HAP-1 (cell line): Measurements from ENCODE around the gene MAP1S.

Source experiments
- DNase-seq, 2 experiments: peaks; one replicate each; pipeline ENCODE4 v3.0.0-alpha.2; 2016 to 2020; ENCODE audit warnings: low spot score in 2 of 2
- H3K27me3 ChIP-seq: fragments of 250-450 bp; sonication (Bioruptor Pico); 2 replicates; pipeline ENCODE4 v1.5.1; 2020; ENCODE audit warnings: low read depth, mild to moderate bottlenecking, moderate library complexity
- H3K36me3 ChIP-seq: fragments of 250-450 bp; sonication (Bioruptor Pico); replicated peaks from 2 replicates; pipeline ENCODE4 v1.5.1; 2020; ENCODE audit warnings: mild to moderate bottlenecking
- H3K4me1 ChIP-seq: fragments of 250-450 bp; sonication (Bioruptor Pico); 2 replicates; pipeline ENCODE4 v1.5.1; 2020; ENCODE audit warnings: mild to moderate bottlenecking
- H3K4me3 ChIP-seq: fragments of 250-450 bp; sonication (Bioruptor Pico); 2 replicates; pipeline ENCODE4 v1.5.1; 2020; ENCODE audit warnings: mild to moderate bottlenecking, moderate library complexity
- H3K9me3 ChIP-seq: fragments of 250-450 bp; sonication (Bioruptor Pico); 2 replicates; pipeline ENCODE4 v1.5.1; 2020; ENCODE audit warnings: mild to moderate bottlenecking, moderate library complexity
- in situ Hi-C: fragments of 300-500 bp; cut with MboI; formaldehyde crosslinking; loops from 3 replicates; pipeline ENCODE4 v1.14.3; 2020; ENCODE audit warnings: low sequenced_read_pairs, inconsistent platforms, mixed read lengths

The MAP1S gene

GRCh38 chr19:17686023-17686521, 33.2 kb upstream of the MAP1S start:
- H3K9me3 ChIP-seq = no peaks in the 10 kb centered on the region
- H3K27me3 ChIP-seq = peaks cover 26% of the 10 kb centered on the region
- no peaks in the 10 kb centered on the region for H3K36me3 ChIP-seq
- no peak overlapping the region for H3K4me3 ChIP-seq
- DNase-seq = no peak
- no peaks in the 10 kb centered on the region for H3K4me1 ChIP-seq
- in situ Hi-C loops = no loop called here

- H3K9me3 ChIP-seq = no peaks in the 10 kb centered on the region
- no peaks in the 10 kb centered on the region for H3K36me3 ChIP-seq
- H3K4me3 ChIP-seq = no peak overlapping the region
- in situ Hi-C loops = no loop called here
- peaks cover 20% of the 10 kb centered on the region for H3K27me3 ChIP-seq
- peak in 1 of 2 experiments; percentile 46 for DNase-seq
- H3K4me1 ChIP-seq = no peaks in the 10 kb centered on the region
Measured at GRCh38 chr19:17686592-17687024, 32.7 kb upstream of the MAP1S start.

GRCh38 chr19:17687141-17687856, 32.0 kb upstream of the MAP1S start:
- H3K27me3 ChIP-seq = peaks cover 20% of the 10 kb centered on the region

GRCh38 chr19:17687857-17688784, 31.2 kb upstream of the MAP1S start, which contains the start of gene UNC13A:
TSS of gene UNC13A (minus strand) at chr19:17688354. CDS start at chr19:17688199, 155 bp downstream.
- H3K36me3 ChIP-seq = no peaks in the 10 kb centered on the region
- in situ Hi-C loops = no loop called here
- peaks cover 20% of the 10 kb centered on the region for H3K27me3 ChIP-seq
- H3K4me3 ChIP-seq = no peak within 1 kb of the TSS
- H3K9me3 ChIP-seq = no peaks in the 10 kb centered on the region
- H3K4me1 ChIP-seq = no peaks in the 10 kb centered on the region
- DNase-seq = peak; percentile 34 to 78

More at GRCh38 chr19:17687141-17687856, 32.0 kb upstream of the MAP1S start:
- Histone ChIP-seq H3K36me3 (no peaks in the 10 kb centered on the region), H3K9me3 (no peaks in the 10 kb centered on the region), H3K4me1 (no peaks in the 10 kb centered on the region), H3K4me3 (no peak overlapping the region)
- DNase-seq = no peak
- in situ Hi-C loops = no loop called here

GRCh38 chr19:17688853-17689595, 30.3 kb upstream of the MAP1S start:
- peaks cover 20% of the 10 kb centered on the region for H3K27me3 ChIP-seq
- H3K36me3 ChIP-seq = no peaks in the 10 kb centered on the region
- DNase-seq = no peak
- no peaks in the 10 kb centered on the region for H3K9me3 ChIP-seq
- in situ Hi-C loops = no loop called here
- no peak overlapping the region for H3K4me3 ChIP-seq
- no peaks in the 10 kb centered on the region for H3K4me1 ChIP-seq

GRCh38 chr19:17692566-17692965, 26.7 kb upstream of the MAP1S start:
- H3K4me1 ChIP-seq = no peaks in the 10 kb centered on the region
- no peaks in the 10 kb centered on the region for H3K9me3 ChIP-seq
- no peak overlapping the region for H3K4me3 ChIP-seq
- H3K36me3 ChIP-seq = no peaks in the 10 kb centered on the region
- H3K27me3 ChIP-seq = peaks cover 25% of the 10 kb centered on the region
- in situ Hi-C loops = no loop called here
- no peak for DNase-seq

- H3K27me3 ChIP-seq = peaks cover 32% of the 10 kb centered on the region
- no peaks in the 10 kb centered on the region for H3K4me1 ChIP-seq
- no peaks in the 10 kb centered on the region for H3K36me3 ChIP-seq
- no peak overlapping the region for H3K4me3 ChIP-seq
- no peaks in the 10 kb centered on the region for H3K9me3 ChIP-seq
- in situ Hi-C loops = no loop called here
- no peak for DNase-seq
Measured at GRCh38 chr19:17695198-17695597, 24.1 kb upstream of the MAP1S start.

GRCh38 chr19:17703824-17704463, 15.3 kb upstream of the MAP1S start:
- Histone ChIP-seq H3K27me3 (peaks cover 4% of the 10 kb centered on the region), H3K9me3 (no peaks in the 10 kb centered on the region), H3K4me3 (no peak overlapping the region), H3K36me3 (no peaks in the 10 kb centered on the region), H3K4me1 (no peaks in the 10 kb centered on the region)
- in situ Hi-C loops = no loop called here
- peak in 1 of 2 experiments; percentile 81 for DNase-seq

GRCh38 chr19:17706750-17707181, 12.5 kb upstream of the MAP1S start:
- H3K9me3 ChIP-seq = no peaks in the 10 kb centered on the region
- no peaks in the 10 kb centered on the region for H3K4me1 ChIP-seq
- no peaks in the 10 kb centered on the region for H3K27me3 ChIP-seq
- no peaks in the 10 kb centered on the region for H3K36me3 ChIP-seq
- H3K4me3 ChIP-seq = no peak overlapping the region
- peak; percentile 32 to 77 for DNase-seq
- in situ Hi-C loops = no loop called here

GRCh38 chr19:17711851-17712250, 7.4 kb upstream of the MAP1S start:
- no peaks in the 10 kb centered on the region for H3K9me3 ChIP-seq
- in situ Hi-C loops = no loop called here
- no peaks in the 10 kb centered on the region for H3K4me1 ChIP-seq
- no peak overlapping the region for H3K4me3 ChIP-seq
- DNase-seq = no peak
- no peaks in the 10 kb centered on the region for H3K36me3 ChIP-seq
- no peaks in the 10 kb centered on the region for H3K27me3 ChIP-seq

- peaks cover 2% of the 10 kb centered on the region; the same call in 1 of the 2 replicates for H3K27me3 ChIP-seq
- H3K4me3 ChIP-seq = no peak overlapping the region
- in situ Hi-C loops = no loop called here
- 0 out of 2 replicates have a peak, but pooled peaks cover 2% of the 10 kb centered on the region for H3K9me3 ChIP-seq
- peaks cover 6% of the 10 kb centered on the region for H3K36me3 ChIP-seq
- no peak for DNase-seq
- peaks cover 9% of the 10 kb centered on the region for H3K4me1 ChIP-seq
Measured at GRCh38 chr19:17716309-17716929, 2.9 kb upstream of the MAP1S start.

- Histone ChIP-seq H3K4me3 (peak overlapping the region; percentile 79), H3K36me3 (peaks cover 9% of the 10 kb centered on the region), H3K9me3 (0 out of 2 replicates have a peak, but pooled peaks cover 2% of the 10 kb centered on the region), H3K4me1 (peaks cover 9% of the 10 kb centered on the region), H3K27me3 (peaks cover 2% of the 10 kb centered on the region; the same call in 1 of the 2 replicates)
- DNase-seq = no peak
- in situ Hi-C loops = no loop called here
Measured at GRCh38 chr19:17718550-17718946, 732 bp upstream of the MAP1S start.
